Measurements from ENCODE around the gene TGM2. TPM values are rescaled to one million over a fixed set of nuclear protein-coding genes. Genes with fewer than 3 reads are reported as not detected.

Gene TGM2
- total RNA-seq, 1 donor from 2014 or later: 31.8 TPM

GRCh38 chr20:38177201-38177600 lies 12.1 kb upstream of the TGM2 start:
- DNase-seq: no peak

- no peak for DNase-seq
These were observed 10.5 kb upstream of the TGM2 start for GRCh38 chr20:38175304-38176180.

DNA sequence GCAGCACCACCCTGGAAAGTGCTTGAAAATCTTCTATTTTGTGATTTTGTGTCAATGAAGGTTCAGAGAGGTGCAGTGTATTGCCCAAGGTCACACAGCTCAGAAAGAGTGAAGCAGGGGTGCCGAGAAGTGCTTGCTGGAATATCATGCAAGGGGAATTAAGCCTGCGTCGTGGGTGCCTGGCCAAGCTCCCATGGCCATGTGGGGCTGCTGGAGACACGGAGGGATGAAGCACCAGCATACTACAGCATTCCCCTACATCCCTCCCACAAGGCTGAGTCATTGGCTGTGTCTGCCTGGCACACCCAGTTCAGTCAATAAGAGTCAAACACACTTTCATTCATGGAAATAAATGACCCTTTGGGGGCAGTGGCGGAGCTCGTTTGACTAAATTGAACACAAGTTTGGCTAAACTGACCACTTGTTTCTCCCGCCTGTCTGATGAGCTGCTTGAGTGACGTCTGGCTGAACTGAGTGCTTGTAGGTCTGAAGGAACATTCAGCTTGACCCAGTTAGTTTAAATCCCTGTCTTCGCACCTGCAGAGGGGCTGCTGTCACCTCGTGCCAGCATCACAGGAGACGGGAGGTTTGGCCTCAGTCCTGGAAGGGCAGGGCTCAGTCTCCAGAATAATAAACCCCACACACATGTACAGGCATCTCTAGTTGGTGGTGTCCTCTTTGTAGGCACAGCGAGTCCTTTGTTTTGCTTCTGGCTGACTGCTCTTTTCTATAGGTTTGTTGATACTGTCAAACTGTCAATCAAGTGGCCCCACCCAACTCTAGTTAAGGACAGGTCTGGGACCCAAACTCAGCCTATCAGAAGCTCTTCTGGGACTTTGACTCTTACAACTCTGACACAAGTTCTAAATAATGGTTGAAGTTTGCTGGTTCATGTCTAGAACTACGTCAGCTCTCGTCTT lies 8.4 kb upstream of the TGM2 start:
- peak; percentile 76 for DNase-seq

- DNase-seq: peak; percentile 68
These were observed 7.3 kb upstream of the TGM2 start for GRCh38 chr20:38172408-38172807.

- no peak for DNase-seq
These were observed 6.6 kb upstream of the TGM2 start for GRCh38 chr20:38171675-38172043.

DNA sequence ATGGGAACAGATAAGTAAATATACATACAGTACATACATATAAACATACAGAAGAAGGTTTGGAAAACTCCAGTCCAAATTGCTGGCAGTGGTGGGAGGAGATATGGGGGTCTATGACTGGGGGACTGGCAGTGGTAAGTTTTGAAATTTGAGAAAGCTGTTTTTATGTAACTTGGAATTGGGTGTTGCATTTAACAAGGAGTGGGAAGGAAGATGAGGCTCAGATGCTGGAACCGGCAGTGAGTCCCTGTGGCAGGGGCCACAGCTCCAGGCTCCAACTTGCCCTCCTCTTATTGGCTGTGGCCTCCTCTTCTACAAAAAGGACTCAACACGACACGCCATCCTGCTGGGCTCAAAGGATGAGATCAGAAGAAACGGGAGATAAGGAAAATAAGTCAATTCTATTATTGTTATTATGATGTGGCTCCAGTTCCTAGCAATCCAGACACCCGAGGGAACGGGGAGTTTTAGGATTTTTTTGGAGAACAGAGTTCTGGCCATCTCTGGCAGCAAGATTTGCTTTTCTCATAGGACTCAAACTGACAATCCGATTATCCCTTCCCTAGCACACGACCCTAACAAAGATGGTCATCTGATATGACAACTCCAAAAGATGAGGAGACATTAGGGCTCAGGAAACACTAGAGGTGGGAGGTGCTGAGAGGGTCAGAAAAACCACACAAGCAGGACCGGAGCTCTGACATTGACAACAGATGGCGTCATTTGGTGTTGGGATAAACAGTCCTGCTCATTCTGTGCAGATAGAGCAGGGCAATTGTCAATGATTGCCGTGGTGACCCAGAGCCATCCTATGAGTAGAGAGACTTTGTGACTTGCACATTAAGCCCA lies 6.0 kb upstream of the TGM2 start:
- peak; percentile 70 for DNase-seq

DNA sequence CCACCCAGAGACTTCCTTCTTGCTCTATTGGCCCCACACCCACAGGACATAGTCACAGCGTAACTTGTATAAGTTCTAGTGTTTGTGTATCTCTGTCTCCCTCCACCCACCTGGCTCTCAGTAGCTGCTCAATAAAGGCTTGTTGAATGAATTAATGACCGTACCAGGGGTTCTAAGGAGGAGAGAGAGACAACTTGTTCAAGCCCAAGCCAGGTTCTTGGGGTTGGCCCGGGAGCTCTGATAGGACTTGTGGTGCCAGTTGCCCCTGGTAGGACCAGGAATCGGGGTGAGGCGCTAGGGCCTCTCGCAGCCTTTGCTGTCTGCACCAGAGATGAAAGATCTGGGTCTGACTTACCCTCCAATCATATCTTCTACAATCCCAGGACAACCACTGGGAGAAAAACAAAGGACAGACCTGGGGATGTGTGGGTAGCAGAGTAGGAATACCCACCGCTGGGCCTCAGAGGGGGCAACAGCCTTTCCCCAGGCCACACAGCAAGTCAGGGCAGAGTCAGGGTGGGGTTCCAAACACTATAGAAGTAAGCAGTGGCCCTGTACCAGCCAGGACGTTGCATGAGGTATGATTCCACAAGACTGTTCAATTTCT lies 5.3 kb upstream of the TGM2 start:
- no peak for DNase-seq

DNA sequence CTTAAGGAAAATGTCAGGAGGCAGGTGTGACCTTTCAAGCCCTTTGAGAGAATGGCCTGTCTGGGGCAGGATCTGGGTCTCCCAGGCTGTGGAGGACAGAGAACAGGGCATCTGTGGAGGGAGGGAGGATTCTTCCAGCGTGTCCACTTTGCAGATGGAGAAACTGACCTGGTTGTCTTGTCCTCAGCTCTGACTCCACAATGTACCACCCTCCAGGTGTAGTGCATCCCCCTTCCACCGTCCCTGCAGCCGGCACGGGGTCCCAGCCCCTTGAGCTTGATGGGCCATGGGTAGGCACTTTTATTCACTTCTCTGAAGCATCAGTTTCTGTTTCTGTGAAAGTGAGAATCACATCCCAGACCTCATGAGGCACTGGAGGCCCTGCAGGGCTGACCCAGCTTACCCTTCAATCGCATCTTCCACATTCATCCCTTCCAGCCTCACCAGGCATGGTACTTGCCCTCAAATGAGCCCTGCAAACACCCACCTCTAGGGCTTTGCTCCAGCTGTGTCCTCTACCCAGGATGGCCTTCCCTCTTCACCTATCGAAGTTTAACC lies 4.6 kb upstream of the TGM2 start:
- no peak for DNase-seq

DNA sequence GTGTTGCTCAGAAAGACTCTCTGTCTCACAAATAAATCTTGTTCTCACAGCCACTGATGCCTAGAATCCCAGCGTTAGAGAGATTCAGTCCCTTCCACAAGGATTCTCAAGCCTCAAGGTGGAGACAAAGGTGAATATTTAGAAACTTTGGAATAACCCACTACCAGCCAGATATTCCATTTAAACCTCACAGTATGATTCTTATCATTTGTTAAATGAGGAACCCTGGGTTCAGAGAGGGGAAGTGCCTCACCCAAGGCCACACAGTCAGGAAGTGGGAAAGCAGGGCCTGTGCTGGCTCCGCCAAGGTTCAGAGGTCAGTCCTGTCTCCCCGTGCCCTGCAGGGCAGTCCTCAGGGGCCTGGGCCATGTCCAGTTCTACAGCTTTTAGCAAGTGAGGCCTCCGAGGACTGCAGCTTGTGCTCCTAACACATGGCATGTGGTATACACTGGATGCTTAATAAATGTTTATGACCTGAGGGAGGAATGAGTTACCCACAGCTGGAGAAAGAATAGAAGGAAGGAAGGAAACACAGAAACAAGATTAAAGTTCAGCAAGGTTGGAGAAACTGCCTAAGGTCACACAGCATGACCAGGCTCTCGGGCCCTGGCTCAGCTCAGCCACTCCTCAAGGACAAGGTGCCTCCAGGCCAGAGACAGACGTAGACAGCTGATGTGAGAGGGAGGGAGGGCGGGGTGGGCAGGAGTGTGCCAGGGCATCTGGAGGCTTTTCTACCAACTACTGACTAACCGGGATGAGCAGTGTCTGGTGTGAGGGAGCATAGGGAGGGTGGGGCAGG lies 3.9 kb upstream of the TGM2 start:
- no peak for DNase-seq

DNA sequence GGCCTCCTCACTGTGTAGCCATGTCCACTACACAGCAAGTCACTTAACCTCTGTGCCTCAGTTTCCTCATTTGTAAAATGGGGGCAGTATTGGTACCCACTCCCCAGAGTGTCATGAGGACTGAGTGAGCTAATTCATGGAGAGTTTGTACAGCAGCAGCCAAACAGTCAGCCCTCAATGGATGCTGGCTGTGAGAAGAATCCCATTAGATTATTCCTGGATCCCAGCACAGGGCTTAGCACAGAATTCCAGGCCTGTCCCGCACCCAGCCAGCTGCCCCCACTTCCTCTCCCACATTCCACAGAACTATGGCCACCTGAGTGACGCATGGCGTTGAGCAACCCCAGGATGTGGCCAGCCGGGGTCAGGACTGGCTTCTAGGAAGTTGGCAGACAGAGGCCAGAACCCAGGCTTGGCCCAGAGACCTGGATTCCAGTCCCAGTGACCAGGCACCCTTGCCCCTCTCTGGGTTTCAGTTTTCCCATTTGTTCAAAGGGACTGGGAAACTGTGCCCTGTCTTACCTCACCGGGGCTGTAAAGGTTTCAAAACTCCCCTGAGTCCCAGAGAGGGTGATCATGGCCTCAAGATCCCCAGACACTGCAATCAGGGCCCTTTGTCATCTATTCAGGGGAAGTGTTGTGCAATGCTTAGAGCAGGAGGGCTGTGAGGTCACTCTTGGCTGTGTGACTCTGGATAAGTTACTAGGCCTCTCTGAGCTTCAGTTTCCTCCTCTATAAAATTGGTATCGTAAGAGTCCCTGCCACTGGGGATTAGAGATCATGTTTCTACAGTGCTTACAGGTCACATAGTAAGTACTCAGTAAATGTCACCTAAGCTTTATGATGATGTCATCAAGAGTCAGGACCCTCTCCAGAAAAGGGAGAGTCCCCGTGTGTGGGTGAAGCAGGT lies 3.0 kb upstream of the TGM2 start:
- DNase-seq: no peak

DNA sequence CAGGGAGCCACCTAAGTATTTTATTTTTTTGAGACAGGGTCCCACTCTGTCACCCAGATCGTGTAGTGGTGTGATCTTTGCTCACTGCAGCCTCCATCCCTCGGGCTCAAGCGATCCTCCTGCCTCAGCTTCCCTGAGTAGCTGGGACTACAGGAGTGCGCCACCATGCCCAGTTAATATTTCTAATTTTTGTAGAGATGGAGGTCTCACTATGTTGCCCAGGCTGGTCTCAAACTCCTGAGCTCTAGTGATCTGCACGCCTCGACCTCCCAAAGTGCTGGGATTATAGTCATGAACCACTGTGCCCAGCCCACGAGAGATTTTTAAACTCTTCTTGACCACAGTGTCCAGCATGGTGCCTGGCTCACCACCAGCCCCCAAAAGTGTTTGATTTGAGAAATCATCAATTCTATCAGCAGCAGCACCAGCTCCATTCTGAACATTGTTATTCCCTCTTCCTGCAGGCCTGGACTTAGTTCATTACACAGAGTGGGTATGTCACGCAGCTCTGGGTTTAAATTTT lies 2.3 kb upstream of the TGM2 start:
- DNase-seq: no peak

DNA sequence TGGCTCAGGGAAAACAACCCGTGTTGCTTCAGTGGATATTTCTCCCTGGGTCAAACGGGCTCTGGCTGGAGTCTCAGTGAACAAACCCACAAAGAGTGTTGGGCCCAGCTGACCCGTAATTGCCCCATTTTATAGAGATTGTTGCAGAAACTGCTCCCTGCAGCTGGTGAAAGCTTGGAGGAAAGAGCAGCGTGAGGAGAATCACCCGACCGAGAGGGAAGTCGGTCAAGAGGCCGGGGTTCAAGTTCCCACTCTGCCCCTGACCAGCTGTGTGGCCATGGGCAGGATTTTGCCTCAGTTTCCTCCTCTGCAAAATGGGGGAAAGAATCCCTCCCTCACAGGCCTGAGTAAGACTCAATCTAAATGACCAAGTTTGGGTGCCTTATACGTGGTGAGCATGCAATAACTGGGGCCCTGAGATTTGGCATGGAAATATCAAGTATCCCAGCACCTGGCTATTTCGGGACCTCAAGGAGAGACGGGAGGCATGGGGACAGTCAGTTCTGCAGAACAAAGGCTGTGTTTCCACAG lies 1.7 kb upstream of the TGM2 start:
- DNase-seq: no peak

DNA sequence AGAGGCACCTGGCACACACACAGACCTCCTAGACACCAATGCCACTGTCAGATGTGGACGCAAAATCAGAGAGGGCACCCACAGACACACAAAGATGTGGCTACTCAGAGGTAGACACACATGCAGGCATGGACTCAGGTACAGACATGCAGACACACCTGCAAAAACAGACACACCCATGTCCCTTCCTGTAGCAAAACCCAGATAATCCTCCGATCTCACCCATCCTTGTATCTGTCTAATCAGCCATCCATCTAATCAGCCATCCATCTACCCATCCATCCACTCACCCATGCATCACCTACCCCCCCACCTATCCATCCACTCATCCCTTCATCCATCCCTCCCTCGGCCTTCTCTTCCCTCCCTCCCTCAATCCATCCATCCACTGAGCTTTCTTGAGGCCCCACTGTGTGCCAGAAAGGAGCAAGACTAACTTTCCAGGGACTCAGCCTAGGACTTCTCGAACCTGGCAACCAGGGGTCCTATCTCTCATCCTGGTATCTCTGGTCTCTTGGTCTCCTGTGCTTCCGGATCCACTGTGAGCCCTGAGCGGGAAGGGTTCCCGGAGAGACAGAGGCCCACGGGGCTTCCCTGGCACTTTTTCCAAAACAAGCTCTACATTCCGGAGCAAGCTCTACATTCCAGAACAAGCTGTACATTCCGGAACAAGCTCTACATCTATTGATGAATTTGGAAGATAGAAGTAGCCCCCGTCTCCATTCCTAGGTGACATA lies 1.1 kb upstream of the TGM2 start:
- peak; percentile 52 for DNase-seq

- DNase-seq: no peak
These were observed 414 bp downstream of the TGM2 start for GRCh38 chr20:38164624-38165088.

GRCh38 chr20:38164069-38164468 lies 1.0 kb downstream of the TGM2 start:
- no peak for DNase-seq

- DNase-seq: no peak
These were observed 1.9 kb downstream of the TGM2 start for GRCh38 chr20:38162878-38163875.

- no peak for DNase-seq
These were observed 2.9 kb downstream of the TGM2 start for GRCh38 chr20:38162149-38162548.

All from tongue (tissue), 2 donors.